Placental epithelial cell (primary cell): ENCODE results near the gene RGS3. TPM values are rescaled to one million over a fixed set of nuclear protein-coding genes. Genes with fewer than 3 reads are reported as not detected.

Source experiments
- total RNA-seq: library from RNA; depleted of rRNA; stranded (reverse); fragments of >200 nt; gene quantifications from 2 replicates; pipeline ENCODE4 v1.2.3, GENCODE V29; 2012

The RGS3 gene
- total RNA-seq: 16.1 and 17.5 TPM in 2 replicates

GRCh38 chr9:113463418-113464285, at the start of gene RGS3:
Gene RGS3, plus strand, starts transcription at chr9:113463727. Its CDS starts 76 bp downstream, at chr9:113463803.

Other genes with a start within 250 kb of the RGS3 start
- 21.2 and 29.2 TPM in 2 replicates for gene FKBP15, start 242.4 kb upstream of the RGS3 start, total RNA-seq
- gene SLC31A1, start 242.2 kb upstream of the RGS3 start, total RNA-seq: 14.9 and 19.4 TPM in 2 replicates
- 34.7 and 36.1 TPM in 2 replicates for gene CDC26, start 188.2 kb upstream of the RGS3 start, total RNA-seq
- 22.0 and 23.1 TPM in 2 replicates for gene PRPF4, start 188.1 kb upstream of the RGS3 start, total RNA-seq
- 0.39 TPM in 1 of 2 replicates, not detected in the other for gene RNF183, start 160.4 kb upstream of the RGS3 start, total RNA-seq
- 1.7 and 2.0 TPM in 2 replicates for gene WDR31, start 123.5 kb upstream of the RGS3 start, total RNA-seq
- not detected in 2 replicates for gene BSPRY, start 114.2 kb upstream of the RGS3 start, total RNA-seq
- 18.1 and 20.0 TPM in 2 replicates for gene HDHD3, start 86.7 kb upstream of the RGS3 start, total RNA-seq
- 14.7 and 19.2 TPM in 2 replicates for gene ALAD, start 62.4 kb upstream of the RGS3 start, total RNA-seq
- 30.6 and 39.4 TPM in 2 replicates for gene POLE3, start 53.1 kb upstream of the RGS3 start, total RNA-seq
- gene C9orf43, start 53.0 kb upstream of the RGS3 start, total RNA-seq: 0.33 and 1.2 TPM in 2 replicates